Muscle layer of duodenum (tissue), 2 donors: ENCODE data around the gene TMEM33.

Source experiments
- H3K27ac ChIP-seq: one replicate; pipeline ENCODE4 v1.7.0; 2013; ENCODE audit warnings: mild to moderate bottlenecking, low read length
- H3K27me3 ChIP-seq: one replicate; pipeline ENCODE4 v1.7.0; 2013; ENCODE audit warnings: low read depth, mild to moderate bottlenecking, control low read depth, low read length
- H3K36me3 ChIP-seq, 2 donors: one replicate each; pipeline ENCODE4 v1.7.0; 2013; ENCODE audit warnings: low read length in 2 of 2, control low read depth in 1 of 2, mild to moderate bottlenecking in 1 of 2; ENCODE audit not compliant: insufficient read depth in 2 of 2, control insufficient read depth in 1 of 2
- H3K4me1 ChIP-seq, 2 donors: one replicate each; pipeline ENCODE4 v1.7.0; 2013; ENCODE audit warnings: low read length in 2 of 2, mild to moderate bottlenecking in 2 of 2, control low read depth in 1 of 2, moderate library complexity in 1 of 2; ENCODE audit not compliant: insufficient read depth in 2 of 2, control insufficient read depth in 1 of 2
- H3K4me3 ChIP-seq, 2 donors: one replicate each; pipeline ENCODE4 v1.7.0; 2013; ENCODE audit warnings: low read length in 2 of 2, low read depth in 1 of 2, mild to moderate bottlenecking in 1 of 2
- H3K9me3 ChIP-seq, 2 donors: one replicate each; pipeline ENCODE4 v1.7.0; 2013; ENCODE audit warnings: low read length in 2 of 2, control low read depth in 1 of 2, mild to moderate bottlenecking in 1 of 2; ENCODE audit not compliant: control insufficient read depth in 1 of 2
- donor health status: healthy.

Gene TMEM33

GRCh38 chr4:41981456-41981855, 46.2 kb downstream of the TMEM33 start, which contains the start of gene DCAF4L1:
DCAF4L1 (plus strand) TSS chr4:41981756; CDS start chr4:41981793, 37 bp downstream.
- H3K27me3 ChIP-seq = no peaks in the 10 kb centered on the region
- H3K36me3 ChIP-seq = no peaks in the 10 kb centered on the region
- no peaks in the 10 kb centered on the region for H3K4me1 ChIP-seq
- no peaks in the 10 kb centered on the region for H3K9me3 ChIP-seq
- H3K27ac ChIP-seq = no peak within 1 kb of the TSS
- H3K4me3 ChIP-seq = no peak within 1 kb of the TSS

- no peak overlapping the region for H3K27ac ChIP-seq
- no peaks in the 10 kb centered on the region for H3K9me3 ChIP-seq
- H3K4me1 ChIP-seq = no peaks in the 10 kb centered on the region
These were observed 47.5 kb downstream of the TMEM33 start for GRCh38 chr4:41982716-41983115.

GRCh38 chr4:41985151-41985550, 49.9 kb downstream of the TMEM33 start:
- Histone ChIP-seq H3K27ac (no peak overlapping the region), H3K36me3 (no peaks in the 10 kb centered on the region), H3K27me3 (no peaks in the 10 kb centered on the region), H3K4me3 (no peak overlapping the region), H3K4me1 (peaks cover 0 to 6% of the 10 kb centered on the region in 2 donors), H3K9me3 (no peaks in the 10 kb centered on the region)

More at GRCh38 chr4:41982716-41983115, 47.5 kb downstream of the TMEM33 start:
- Histone ChIP-seq H3K36me3 (no peaks in the 10 kb centered on the region), H3K4me3 (no peak overlapping the region), H3K27me3 (no peaks in the 10 kb centered on the region)

GRCh38 chr4:41989994-41990364, 54.8 kb downstream of the TMEM33 start:
- H3K4me1 ChIP-seq = peaks cover 0 to 23% of the 10 kb centered on the region in 2 donors
- no peaks in the 10 kb centered on the region for H3K9me3 ChIP-seq
- no peaks in the 10 kb centered on the region for H3K27me3 ChIP-seq
- peak overlapping the region; percentile 74 for H3K27ac ChIP-seq
- peak overlapping the region; percentile 91 to 94 for H3K4me3 ChIP-seq
- no peaks in the 10 kb centered on the region for H3K36me3 ChIP-seq

- Histone ChIP-seq H3K36me3 (no peaks in the 10 kb centered on the region), H3K4me1 (peaks cover 0 to 23% of the 10 kb centered on the region in 2 donors), H3K27ac (peak within 1 kb of the TSS; percentile 74), H3K4me3 (peak within 1 kb of the TSS; percentile 91 to 94), H3K9me3 (no peaks in the 10 kb centered on the region), H3K27me3 (no peaks in the 10 kb centered on the region)
These were observed 55.3 kb downstream of the TMEM33 start, which contains the start of gene SLC30A9 for GRCh38 chr4:41990365-41991111. SLC30A9 (plus strand) TSS chr4:41990530; CDS start chr4:41990652, 122 bp downstream.

GRCh38 chr4:41991916-41992767, 56.9 kb downstream of the TMEM33 start:
- Histone ChIP-seq H3K9me3 (no peaks in the 10 kb centered on the region), H3K36me3 (no peaks in the 10 kb centered on the region), H3K4me3 (peak overlapping the region in 1 of 2 donors; percentile 94), H3K4me1 (peaks cover 0 to 23% of the 10 kb centered on the region in 2 donors), H3K27ac (no peak overlapping the region), H3K27me3 (no peaks in the 10 kb centered on the region)

GRCh38 chr4:41992967-41993857, 58.0 kb downstream of the TMEM33 start:
- Histone ChIP-seq H3K36me3 (peaks cover 0 to 3% of the 10 kb centered on the region in 2 donors), H3K27me3 (no peaks in the 10 kb centered on the region)

GRCh38 chr4:41994461-41994985, 59.3 kb downstream of the TMEM33 start:
- no peak overlapping the region for H3K27ac ChIP-seq
- no peaks in the 10 kb centered on the region for H3K9me3 ChIP-seq
- H3K36me3 ChIP-seq = peaks cover 0 to 3% of the 10 kb centered on the region in 2 donors
- no peaks in the 10 kb centered on the region for H3K27me3 ChIP-seq
- H3K4me1 ChIP-seq = peaks cover 0 to 20% of the 10 kb centered on the region in 2 donors
- H3K4me3 ChIP-seq = no peak overlapping the region

More at GRCh38 chr4:41992967-41993857, 58.0 kb downstream of the TMEM33 start:
- H3K4me1 ChIP-seq = peaks cover 0 to 23% of the 10 kb centered on the region in 2 donors
- no peak overlapping the region for H3K27ac ChIP-seq
- H3K9me3 ChIP-seq = no peaks in the 10 kb centered on the region
- H3K4me3 ChIP-seq = no peak overlapping the region

GRCh38 chr4:41998019-41998418, 62.8 kb downstream of the TMEM33 start:
- Histone ChIP-seq H3K4me1 (no peaks in the 10 kb centered on the region), H3K36me3 (peaks cover 0 to 3% of the 10 kb centered on the region in 2 donors), H3K4me3 (no peak overlapping the region), H3K27me3 (no peaks in the 10 kb centered on the region), H3K27ac (no peak overlapping the region), H3K9me3 (no peaks in the 10 kb centered on the region)

GRCh38 chr4:41999321-41999720, 64.1 kb downstream of the TMEM33 start:
- Histone ChIP-seq H3K36me3 (peaks cover 0 to 3% of the 10 kb centered on the region in 2 donors), H3K27me3 (no peaks in the 10 kb centered on the region), H3K4me1 (no peaks in the 10 kb centered on the region), H3K27ac (no peak overlapping the region), H3K9me3 (no peaks in the 10 kb centered on the region), H3K4me3 (no peak overlapping the region)
